Measurements from ENCODE around the gene LY86.

- TF ChIP-seq CTCF (IDR thresholded peaks at IDR 0.05) (no peak), POLR2A (IDR thresholded peaks at IDR 0.05) (no peak), POLR2AphosphoS5 (IDR thresholded peaks at IDR 0.05) (no peak)
Observed at GRCh38 chr6:6593867-6594468, 5.4 kb downstream of the LY86 start.
